ENCODE data around the gene PLAC1.

PLAC1 gene

GRCh38 chrX:134654398-134655012, 3.8 kb downstream of the PLAC1 start:
- H3K27me3 ChIP-seq (ENCODE audit: insufficient read depth, poor library complexity, severe bottlenecking), result no peaks in the 10 kb centered on the region
- H3K27ac ChIP-seq (replicated peaks), result no peak overlapping the region
- no peak for TF ChIP-seq GABPA (IDR thresholded peaks at IDR 0.05; ENCODE audit: low read depth)
- TF ChIP-seq REST (IDR thresholded peaks at IDR 0.05; ENCODE audit: insufficient replicate concordance, low read depth), result no peak
- no peak for TF ChIP-seq CTCF (IDR thresholded peaks at IDR 0.05; ENCODE audit: insufficient read depth, low read length)
- DNase-seq (ENCODE audit: low read depth in 1 of 2, low spot score in 1 of 2), result no peak
- no peak overlapping the region for H3K4me3 ChIP-seq (replicated peaks; ENCODE audit: insufficient read depth, low read length)

- Histone ChIP-seq H3K27me3 (ENCODE audit: insufficient read depth, poor library complexity, severe bottlenecking) (no peaks in the 10 kb centered on the region), H3K4me3 (replicated peaks; ENCODE audit: insufficient read depth, low read length) (no peak overlapping the region), H3K27ac (replicated peaks) (no peak overlapping the region)
- TF ChIP-seq CTCF (IDR thresholded peaks at IDR 0.05; ENCODE audit: insufficient read depth, low read length) (no peak), REST (IDR thresholded peaks at IDR 0.05; ENCODE audit: insufficient replicate concordance, low read depth) (no peak), POLR2AphosphoS5 (IDR thresholded peaks at IDR 0.05; ENCODE audit: low read depth) (no peak), SPI1 (IDR thresholded peaks at IDR 0.05; ENCODE audit: borderline replicate concordance, low read depth) (no peak), GABPA (IDR thresholded peaks at IDR 0.05; ENCODE audit: low read depth) (no peak)
- no peak for DNase-seq (ENCODE audit: low read depth in 1 of 2, low spot score in 1 of 2)
Measured at GRCh38 chrX:134653835-134654234, 4.4 kb downstream of the PLAC1 start.

- no peak for DNase-seq (ENCODE audit: low read depth in 1 of 2, low spot score in 1 of 2)
- TF ChIP-seq REST (IDR thresholded peaks at IDR 0.05; ENCODE audit: insufficient replicate concordance, low read depth) (no peak), CTCF (IDR thresholded peaks at IDR 0.05; ENCODE audit: insufficient read depth, low read length) (no peak), POLR2AphosphoS5 (IDR thresholded peaks at IDR 0.05; ENCODE audit: low read depth) (no peak), GABPA (IDR thresholded peaks at IDR 0.05; ENCODE audit: low read depth) (no peak), SPI1 (IDR thresholded peaks at IDR 0.05; ENCODE audit: borderline replicate concordance, low read depth) (no peak)
- no peaks in the 10 kb centered on the region for H3K27me3 ChIP-seq (ENCODE audit: insufficient read depth, poor library complexity, severe bottlenecking)
- no peak overlapping the region for H3K4me3 ChIP-seq (replicated peaks; ENCODE audit: insufficient read depth, low read length)
- no peak overlapping the region for H3K27ac ChIP-seq (replicated peaks)
Measured at GRCh38 chrX:134650701-134651100, 7.6 kb downstream of the PLAC1 start.
